ENCODE data around the gene OR10AD1. TPM values are rescaled to one million over a fixed set of nuclear protein-coding genes. Genes with fewer than 3 reads are reported as not detected.

Gene OR10AD1
- total and polyA plus RNA-seq, 2 donors (not counting 1 experiment from before 2014, with no cell fraction given) = not detected

DNA sequence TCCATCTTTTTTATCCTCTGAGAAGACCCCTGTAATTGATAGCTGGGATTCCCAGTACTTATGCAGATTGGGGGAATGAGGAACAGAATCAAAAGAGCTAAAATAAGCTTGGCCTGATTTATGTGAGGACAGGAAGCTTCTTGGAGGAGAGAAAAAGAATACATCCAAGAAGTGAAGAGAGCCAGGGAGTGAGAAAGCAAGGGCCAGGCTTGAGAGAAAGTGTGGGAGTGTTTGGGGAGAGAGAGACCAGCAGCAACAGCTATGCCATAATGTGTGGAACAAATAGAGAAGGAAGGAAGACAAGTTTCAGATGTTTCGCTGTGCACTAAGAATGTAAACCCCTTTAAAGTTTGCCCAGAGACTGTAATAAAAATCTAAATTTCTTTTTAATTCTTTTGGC is 23.6 kb downstream of the OR10AD1 start:
- no peak overlapping the region for H3K4me3 ChIP-seq (replicated peaks in 1 of 4; ENCODE audit: control extremely low read depth in 1 of 4, insufficient read depth in 1 of 4, low read depth in 3 of 4, low read length in 4 of 4)
- no peaks in the 10 kb centered on the region for H3K79me2 ChIP-seq (ENCODE audit: control insufficient read depth, insufficient read depth, low read length)
- H3K4me2 ChIP-seq (ENCODE audit: extremely low read depth, insufficient read depth, low read length) = no peak overlapping the region
- H3K9ac ChIP-seq (ENCODE audit: insufficient read depth, low read length) = no peak overlapping the region
- peaks cover 4% of the 10 kb centered on the region for H3K4me1 ChIP-seq (ENCODE audit: control insufficient read depth, extremely low read depth, insufficient read depth, low read length)
- H3K36me3 ChIP-seq (ENCODE audit: control insufficient read depth, insufficient read depth, low read length) = no peaks in the 10 kb centered on the region
- no peak for DNase-seq (ENCODE audit: low read depth in 2 of 2)
- H3K9me3 ChIP-seq (ENCODE audit: control insufficient read depth, insufficient read depth, low read depth, low read length) = no peaks in the 10 kb centered on the region
- H3K27ac ChIP-seq (ENCODE audit: insufficient read depth, low read length) = no peak overlapping the region
- TF ChIP-seq, protein P1, sequence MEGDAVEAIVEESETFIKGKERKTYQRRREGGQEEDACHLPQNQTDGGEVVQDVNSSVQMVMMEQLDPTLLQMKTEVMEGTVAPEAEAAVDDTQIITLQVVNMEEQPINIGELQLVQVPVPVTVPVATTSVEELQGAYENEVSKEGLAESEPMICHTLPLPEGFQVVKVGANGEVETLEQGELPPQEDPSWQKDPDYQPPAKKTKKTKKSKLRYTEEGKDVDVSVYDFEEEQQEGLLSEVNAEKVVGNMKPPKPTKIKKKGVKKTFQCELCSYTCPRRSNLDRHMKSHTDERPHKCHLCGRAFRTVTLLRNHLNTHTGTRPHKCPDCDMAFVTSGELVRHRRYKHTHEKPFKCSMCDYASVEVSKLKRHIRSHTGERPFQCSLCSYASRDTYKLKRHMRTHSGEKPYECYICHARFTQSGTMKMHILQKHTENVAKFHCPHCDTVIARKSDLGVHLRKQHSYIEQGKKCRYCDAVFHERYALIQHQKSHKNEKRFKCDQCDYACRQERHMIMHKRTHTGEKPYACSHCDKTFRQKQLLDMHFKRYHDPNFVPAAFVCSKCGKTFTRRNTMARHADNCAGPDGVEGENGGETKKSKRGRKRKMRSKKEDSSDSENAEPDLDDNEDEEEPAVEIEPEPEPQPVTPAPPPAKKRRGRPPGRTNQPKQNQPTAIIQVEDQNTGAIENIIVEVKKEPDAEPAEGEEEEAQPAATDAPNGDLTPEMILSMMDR (conservative IDR thresholded peaks at IDR 0.05 in 1 of 2, IDR thresholded peaks at IDR 0.05 in 1 of 2; ENCODE audit: low read depth in 1 of 2, low read length in 2 of 2) = no peak
- no peak for TF ChIP-seq EZH2 (IDR thresholded peaks at IDR 0.05; ENCODE audit: low read length, missing control alignments)
- peaks cover 47% of the 10 kb centered on the region for H3K27me3 ChIP-seq (ENCODE audit: control insufficient read depth, insufficient read depth, low read length)
- H2AFZ ChIP-seq (ENCODE audit: low read length) = no peak overlapping the region
- no peaks in the 10 kb centered on the region for H4K20me1 ChIP-seq (ENCODE audit: control insufficient read depth, extremely low read depth, insufficient read depth, low read length)

DNA sequence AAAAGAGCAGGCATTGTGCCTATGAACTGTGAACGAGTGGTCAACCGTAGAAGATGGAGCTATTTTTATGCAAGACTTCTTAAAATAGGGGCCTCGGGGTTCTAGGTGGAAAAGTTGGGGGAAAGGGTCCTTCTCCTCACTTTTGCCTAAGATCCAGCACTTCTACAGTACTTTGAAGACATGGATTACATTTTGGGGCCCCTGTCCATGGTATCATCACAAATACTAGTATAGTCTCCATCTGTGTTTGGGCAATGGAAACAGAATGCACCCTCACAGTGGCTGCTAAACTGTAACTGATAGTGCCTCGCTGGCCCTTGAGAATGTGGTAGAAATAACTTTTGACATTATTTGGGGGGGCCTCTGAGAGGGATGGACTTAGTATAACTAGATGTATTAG is 25.1 kb downstream of the OR10AD1 start:
- TF ChIP-seq EZH2 (IDR thresholded peaks at IDR 0.05; ENCODE audit: low read length, missing control alignments) = no peak
- TF ChIP-seq, protein P1 (conservative IDR thresholded peaks at IDR 0.05 in 1 of 2, IDR thresholded peaks at IDR 0.05 in 1 of 2; ENCODE audit: low read depth in 1 of 2, low read length in 2 of 2) = no peak
- no peak overlapping the region for H3K4me2 ChIP-seq (ENCODE audit: extremely low read depth, insufficient read depth, low read length)
- peaks cover 41% of the 10 kb centered on the region for H3K27me3 ChIP-seq (ENCODE audit: control insufficient read depth, insufficient read depth, low read length)
- H3K4me1 ChIP-seq (ENCODE audit: control insufficient read depth, extremely low read depth, insufficient read depth, low read length) = peaks cover 4% of the 10 kb centered on the region
- H2AFZ ChIP-seq (ENCODE audit: low read length) = no peak overlapping the region
- no peaks in the 10 kb centered on the region for H3K9me3 ChIP-seq (ENCODE audit: control insufficient read depth, insufficient read depth, low read depth, low read length)
- no peaks in the 10 kb centered on the region for H3K79me2 ChIP-seq (ENCODE audit: control insufficient read depth, insufficient read depth, low read length)
- no peak overlapping the region for H3K9ac ChIP-seq (ENCODE audit: insufficient read depth, low read length)
- no peak overlapping the region for H3K27ac ChIP-seq (ENCODE audit: insufficient read depth, low read length)
- no peak for DNase-seq (ENCODE audit: low read depth in 2 of 2)
- no peak overlapping the region for H3K4me3 ChIP-seq (replicated peaks in 1 of 4; ENCODE audit: control extremely low read depth in 1 of 4, insufficient read depth in 1 of 4, low read depth in 3 of 4, low read length in 4 of 4)
- no peaks in the 10 kb centered on the region for H3K36me3 ChIP-seq (ENCODE audit: control insufficient read depth, insufficient read depth, low read length)
- no peaks in the 10 kb centered on the region for H4K20me1 ChIP-seq (ENCODE audit: control insufficient read depth, extremely low read depth, insufficient read depth, low read length)

DNA sequence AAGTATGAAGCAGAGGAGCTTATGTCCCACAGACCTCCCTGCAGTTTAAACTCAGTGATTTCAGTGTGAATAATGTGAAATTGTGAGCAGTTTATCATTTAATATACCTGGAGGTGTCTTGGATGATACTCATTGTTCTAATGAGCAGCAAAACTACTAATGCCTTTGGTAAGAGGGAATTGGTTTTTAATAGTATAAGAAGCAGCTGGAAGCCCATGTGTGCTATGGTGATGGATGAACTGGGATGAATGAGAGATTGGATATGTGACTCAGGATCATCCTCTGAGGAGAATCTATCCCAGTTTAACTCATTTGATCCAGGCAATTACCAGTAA is 26.7 kb downstream of the OR10AD1 start:
- Histone ChIP-seq H3K36me3 (ENCODE audit: control insufficient read depth, insufficient read depth, low read length) (no peaks in the 10 kb centered on the region), H3K9me3 (ENCODE audit: control insufficient read depth, insufficient read depth, low read depth, low read length) (no peaks in the 10 kb centered on the region), H4K20me1 (ENCODE audit: control insufficient read depth, extremely low read depth, insufficient read depth, low read length) (no peaks in the 10 kb centered on the region), H3K9ac (ENCODE audit: insufficient read depth, low read length) (no peak overlapping the region), H3K27ac (ENCODE audit: insufficient read depth, low read length) (no peak overlapping the region), H3K4me3 (replicated peaks in 1 of 4; ENCODE audit: control extremely low read depth in 1 of 4, insufficient read depth in 1 of 4, low read depth in 3 of 4, low read length in 4 of 4) (no peak overlapping the region), H3K79me2 (ENCODE audit: control insufficient read depth, insufficient read depth, low read length) (no peaks in the 10 kb centered on the region), H3K27me3 (ENCODE audit: control insufficient read depth, insufficient read depth, low read length) (peaks cover 36% of the 10 kb centered on the region), H2AFZ (ENCODE audit: low read length) (no peak overlapping the region), H3K4me1 (ENCODE audit: control insufficient read depth, extremely low read depth, insufficient read depth, low read length) (no peaks in the 10 kb centered on the region), H3K4me2 (ENCODE audit: extremely low read depth, insufficient read depth, low read length) (no peak overlapping the region)
- TF ChIP-seq, protein P1 (conservative IDR thresholded peaks at IDR 0.05 in 1 of 2, IDR thresholded peaks at IDR 0.05 in 1 of 2; ENCODE audit: low read depth in 1 of 2, low read length in 2 of 2) = no peak
- TF ChIP-seq EZH2 (IDR thresholded peaks at IDR 0.05; ENCODE audit: low read length, missing control alignments) = no peak
- no peak for DNase-seq (ENCODE audit: low read depth in 2 of 2)

Data from fibroblast of lung (primary cell).